NK-92 (cell line): ENCODE measurements around the gene SELENOO.

ENCODE experiments used
- DNase-seq: peaks from one replicate; lab custom pipeline; 2025; ENCODE audit not compliant: unreplicated experiment; lab: John Stamatoyannopoulos, UW

Gene SELENOO

DNA sequence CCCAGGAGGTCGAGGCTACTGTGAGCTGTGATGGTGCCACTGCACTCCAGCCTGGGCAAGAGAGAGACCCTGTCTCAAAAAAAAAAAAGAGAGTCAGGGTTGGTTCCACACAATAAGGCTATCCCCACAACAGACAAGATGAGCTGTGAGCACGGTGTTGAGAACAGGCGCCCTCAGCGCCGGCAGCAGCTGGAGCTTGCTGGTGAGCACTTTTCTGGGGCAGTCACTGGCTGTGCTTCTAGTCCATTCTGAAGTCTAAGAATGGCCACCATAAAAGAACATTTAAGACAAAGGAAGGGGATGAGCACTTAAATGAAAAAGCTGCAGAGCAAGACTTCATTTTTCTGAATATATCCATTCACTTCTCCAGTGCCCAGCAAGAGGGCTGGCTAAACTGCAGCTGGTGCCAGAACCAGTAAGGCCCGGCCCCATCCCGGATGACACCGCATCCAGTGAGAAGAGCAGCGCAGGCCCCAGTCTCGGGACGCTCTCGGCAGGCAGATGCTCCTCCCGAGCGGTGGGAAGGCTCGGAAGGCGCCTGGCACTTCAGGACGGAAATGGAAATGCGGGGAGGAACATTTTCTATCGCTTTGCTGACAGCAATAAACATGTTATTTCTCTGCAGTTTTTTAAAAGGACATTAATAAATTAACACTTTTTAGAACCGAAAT is 31.8 kb downstream of the SELENOO start:
- DNase-seq = no peak

DNA sequence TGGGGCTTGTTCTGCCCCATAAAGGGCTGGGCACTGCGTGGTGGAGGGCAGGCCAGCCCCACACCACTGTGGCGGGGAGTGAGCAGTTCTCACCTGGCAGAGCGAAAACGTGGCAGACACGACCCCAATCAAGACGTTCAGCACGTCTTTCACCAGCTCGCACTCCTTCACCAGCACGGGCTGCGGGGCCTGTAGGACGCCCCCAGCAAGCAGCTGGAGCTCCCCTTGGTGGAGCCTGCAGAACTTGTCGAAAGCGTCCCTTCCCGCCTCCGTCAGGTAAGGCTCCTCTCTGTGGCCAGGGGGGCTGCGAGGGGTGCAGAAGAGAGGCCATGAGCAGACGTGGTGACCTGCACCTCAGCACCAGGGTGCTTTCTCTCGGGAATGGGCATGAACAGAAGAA is 32.4 kb downstream of the SELENOO start:
- DNase-seq = no peak

DNA sequence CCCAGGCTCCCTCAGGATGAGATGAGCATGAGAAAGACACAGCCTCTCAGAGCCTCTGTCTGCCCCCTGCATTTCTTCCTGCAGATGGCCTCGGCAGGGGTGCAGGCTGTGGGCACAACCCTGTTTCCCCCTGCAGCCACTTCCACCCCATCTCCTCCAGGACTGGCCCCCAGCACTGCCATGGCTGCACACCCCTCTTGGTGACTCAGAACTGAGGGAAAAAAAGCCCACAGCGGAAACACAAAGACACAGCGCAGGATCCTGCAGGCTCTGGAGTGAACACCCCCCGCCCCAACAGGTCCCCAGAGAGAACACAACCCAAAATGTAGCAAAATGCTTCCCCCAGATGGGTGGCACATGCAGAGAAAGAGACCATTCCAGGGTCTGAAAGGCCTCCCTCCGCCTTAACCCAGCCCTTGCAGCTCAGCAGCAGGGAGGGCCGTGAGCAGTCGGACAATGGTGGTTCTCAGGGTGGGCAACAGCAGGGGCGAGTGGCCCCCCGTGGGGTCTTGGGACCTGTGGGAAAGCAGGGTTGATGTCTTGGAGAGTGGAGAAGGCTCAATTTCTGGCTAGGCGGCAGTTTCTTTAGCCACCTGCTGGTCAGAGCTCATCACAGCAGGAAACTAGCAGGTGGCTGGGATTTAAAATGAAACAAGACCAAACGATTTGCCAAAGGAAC is 36.1 kb downstream of the SELENOO start:
- DNase-seq = no peak

DNA sequence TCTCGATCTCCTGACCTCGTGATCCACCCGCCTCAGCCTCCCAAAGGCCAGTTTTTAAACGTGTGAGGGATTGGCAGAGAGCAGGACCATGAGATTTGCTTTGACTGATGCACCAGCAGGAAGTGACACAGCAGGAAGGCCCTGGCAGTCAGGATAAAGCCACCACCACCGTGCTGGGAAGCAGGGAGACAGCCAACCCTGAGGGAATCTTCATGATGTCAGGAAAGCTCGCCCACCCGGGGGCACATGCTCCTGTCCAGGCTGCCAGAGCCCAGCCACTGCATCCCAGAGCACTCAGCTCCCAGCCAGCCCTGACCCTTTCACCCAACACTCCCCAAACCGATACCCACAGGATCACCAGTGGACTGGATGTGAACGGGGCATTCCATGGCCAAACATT is 37.9 kb downstream of the SELENOO start:
- no peak for DNase-seq

DNA sequence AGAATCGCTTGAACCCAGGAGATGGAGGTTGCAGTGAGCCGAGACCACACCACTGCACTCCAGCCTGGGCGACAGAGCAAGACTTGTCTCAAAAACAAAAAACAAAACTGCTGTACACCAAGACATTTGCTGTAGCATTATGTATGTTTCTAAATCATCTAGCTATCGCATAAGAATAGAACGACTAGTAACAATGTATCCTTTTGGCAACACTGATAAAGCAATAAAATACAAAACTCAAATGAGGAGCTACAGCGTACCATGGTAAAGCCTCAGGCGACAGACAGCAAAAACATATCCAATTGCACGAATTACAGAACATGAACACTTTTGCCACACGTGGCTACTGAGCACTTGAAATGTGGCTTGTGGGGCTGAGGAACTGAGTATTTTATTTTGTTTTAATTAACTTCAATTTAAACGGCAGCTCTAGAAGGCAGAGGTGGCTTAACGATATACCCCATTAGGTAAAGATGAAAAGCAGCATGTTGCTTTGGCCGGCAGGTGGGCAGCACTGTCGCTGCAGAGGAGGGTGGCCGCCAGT is 41.7 kb downstream of the SELENOO start:
- DNase-seq = no peak

DNA sequence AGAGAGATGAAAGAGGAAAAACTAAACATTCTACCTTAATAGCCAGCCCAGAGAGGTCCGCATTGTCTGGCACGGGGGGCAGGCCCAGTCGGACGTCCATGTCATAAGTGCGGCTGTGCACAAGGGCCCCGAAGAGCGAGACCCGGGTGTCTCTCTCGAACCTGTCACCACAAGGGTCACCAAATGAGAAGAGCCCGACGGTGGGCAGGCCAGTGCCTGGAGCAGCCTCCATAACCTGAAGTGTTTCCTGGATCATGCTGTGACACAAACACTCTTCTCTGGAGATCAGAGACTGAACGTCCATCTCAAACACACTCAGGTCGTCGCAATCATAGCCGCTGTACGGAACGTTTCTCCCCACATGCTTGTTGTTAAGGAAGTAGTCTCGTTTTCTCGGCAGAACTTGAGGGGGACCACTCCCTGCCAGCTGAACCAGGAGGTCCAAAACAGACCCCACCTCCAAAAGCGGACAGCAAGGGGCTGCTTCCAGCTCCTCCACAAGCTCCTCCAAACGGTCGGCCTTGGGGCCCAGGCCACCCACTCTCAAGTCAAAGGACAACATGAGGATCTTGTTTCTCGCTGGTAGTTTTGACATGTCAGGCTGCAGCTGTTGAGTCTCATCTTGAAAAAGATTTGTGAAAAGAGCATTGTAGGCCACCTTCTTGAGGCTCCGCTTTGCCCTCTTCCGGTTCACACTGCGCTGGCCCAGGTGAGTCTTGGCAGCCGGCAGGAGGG is 43.0 kb downstream of the SELENOO start:
- DNase-seq = no peak

DNA sequence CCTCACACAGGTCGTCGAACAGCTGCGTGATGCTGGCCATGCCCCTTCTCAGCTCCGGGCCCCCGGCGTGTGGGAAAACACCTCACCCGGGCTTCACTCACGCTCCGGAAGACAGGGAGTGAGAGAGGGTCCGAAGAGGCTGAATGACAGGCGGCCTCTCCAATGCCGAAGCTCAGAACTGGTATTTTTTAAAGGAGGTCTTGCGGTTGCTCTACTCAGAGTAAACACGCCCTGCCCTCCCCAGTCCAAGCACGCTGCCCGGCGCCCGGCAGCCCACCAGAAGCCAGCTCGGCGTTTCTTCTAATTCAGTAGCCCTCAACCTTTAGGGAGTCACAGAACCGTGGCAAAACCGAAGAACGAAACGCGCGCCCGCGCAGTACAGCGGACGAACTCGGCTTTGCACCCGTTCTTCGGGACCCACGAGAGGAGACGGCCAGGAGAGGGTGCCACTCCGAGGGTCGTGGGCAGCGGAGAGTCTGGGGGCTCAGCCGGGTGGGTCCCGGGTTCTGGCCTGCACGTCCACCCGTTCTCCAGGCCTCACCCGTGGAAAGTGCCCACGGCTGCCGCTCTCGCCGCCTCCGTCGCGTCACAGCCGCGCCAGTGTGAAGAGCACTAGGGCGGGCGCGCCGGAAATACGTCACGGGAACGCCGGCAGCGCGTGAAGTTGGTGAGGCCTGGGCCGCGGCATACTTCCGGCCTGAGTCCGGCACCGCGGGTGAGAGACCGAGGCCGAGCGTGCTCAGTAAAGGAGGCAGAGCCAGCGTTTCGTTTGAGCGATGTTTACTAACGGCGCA is 43.8 kb downstream of the SELENOO start, which contains the start of gene TUBGCP6:
Gene TUBGCP6, minus strand, starts transcription at position 604 of the 794 bp plus-strand sequence. Its CDS starts 564 bp downstream, at position 40.
- peak; percentile 22 for DNase-seq

DNA sequence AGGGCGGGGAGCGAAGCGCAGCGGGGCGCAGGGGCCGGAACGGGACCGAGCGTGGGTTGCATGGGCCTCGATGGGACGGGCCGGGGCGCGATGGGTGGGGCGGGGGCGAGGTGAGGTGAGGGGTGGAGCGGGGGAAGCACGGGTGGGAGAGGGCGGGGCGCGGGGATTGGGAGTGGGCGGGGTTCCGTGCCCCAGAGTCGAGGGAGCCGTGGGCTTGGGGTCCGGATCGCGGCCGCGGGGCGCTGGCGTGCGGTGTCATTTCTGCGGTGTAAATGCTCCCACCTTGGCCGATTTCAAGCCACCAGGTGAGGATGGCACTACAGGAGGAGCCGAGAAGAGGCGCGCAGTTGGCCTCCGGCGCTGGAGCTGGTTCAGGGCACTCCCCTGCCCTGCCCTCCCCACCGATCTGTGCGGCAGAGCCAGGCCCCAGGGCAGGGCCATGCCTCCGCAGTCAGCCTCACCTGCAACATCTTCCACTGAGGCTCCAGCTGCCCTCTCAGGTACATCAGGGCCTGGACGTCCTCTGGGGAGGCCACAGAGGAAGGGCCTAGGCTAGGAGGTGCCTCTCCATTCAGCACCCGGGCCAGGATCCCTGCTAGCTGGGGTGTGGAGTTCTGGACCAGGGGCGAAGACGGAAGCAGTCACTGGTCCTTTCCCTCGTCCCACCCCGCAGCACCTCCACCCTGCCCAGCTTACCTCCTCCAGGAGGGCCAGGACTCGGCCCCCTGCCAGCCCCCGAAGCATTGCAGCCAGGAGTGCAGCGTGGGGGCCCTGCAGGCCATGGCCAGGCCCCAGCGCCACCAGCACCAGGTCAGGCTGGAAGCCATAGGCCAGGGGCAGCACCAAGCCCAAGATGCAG is 44.6 kb downstream of the SELENOO start:
- DNase-seq = no peak

DNA sequence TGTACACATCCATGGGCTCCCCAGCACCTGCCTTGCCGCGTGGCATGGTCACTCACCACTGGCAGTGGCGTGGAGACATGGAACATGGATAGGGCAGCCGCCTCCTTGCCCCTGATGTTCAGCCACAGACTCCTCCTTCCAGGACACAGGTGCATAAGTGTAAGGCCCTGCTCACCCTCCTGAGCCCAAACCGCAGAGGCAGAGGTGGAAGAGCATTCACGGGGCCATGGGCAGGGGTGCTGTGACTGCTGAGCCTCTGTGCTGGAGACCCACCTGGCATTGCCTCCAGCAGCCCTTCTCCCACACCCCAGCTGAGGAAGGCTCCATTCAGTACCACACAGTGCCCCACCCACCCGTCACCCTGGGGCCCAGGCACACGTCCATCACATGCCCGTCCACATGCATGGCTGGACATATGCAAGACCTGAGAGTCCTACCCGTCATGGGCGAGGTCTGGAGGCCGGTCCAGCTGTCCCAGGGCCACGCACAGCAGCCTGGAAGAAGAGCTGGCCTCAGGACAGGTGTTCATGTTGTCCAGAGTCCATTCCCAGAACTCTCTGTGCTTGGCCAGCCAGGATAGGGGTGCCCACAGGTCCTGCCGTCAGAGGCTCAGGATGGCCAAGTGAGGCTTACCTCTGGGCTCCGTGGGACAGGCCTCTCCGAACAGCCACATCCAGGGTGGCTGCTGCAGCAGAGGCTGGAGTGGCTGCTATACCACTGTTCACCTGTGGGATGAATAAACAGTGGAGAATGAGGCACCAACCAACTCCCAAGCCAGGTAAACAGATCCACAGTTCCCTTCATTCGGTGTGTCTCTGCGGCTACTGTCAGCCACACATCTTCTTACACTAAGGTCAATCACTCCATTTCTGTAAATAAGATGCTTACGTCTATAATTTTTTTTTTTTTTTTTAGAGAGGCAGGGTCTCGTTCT is 45.7 kb downstream of the SELENOO start:
- DNase-seq = no peak

DNA sequence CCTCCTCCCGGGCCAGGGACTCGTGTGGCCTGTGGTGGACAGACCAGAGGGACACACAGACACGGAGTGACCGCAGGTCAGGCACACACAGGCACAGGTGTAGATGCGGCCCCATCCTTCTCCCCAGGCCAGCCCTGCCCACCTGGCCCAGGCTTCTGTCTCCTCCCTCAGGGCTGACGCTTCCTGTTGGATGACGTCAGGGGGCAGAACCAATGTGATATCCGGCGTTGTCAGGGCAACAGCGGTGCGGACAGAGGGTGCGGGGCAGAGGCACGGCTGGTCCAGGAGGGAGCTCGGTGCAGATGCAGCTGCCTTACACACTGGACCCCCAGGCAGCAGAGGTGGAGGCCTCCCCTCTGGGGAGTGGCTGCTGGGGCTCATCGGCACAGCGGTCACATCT is 46.9 kb downstream of the SELENOO start:
- DNase-seq = no peak

DNA sequence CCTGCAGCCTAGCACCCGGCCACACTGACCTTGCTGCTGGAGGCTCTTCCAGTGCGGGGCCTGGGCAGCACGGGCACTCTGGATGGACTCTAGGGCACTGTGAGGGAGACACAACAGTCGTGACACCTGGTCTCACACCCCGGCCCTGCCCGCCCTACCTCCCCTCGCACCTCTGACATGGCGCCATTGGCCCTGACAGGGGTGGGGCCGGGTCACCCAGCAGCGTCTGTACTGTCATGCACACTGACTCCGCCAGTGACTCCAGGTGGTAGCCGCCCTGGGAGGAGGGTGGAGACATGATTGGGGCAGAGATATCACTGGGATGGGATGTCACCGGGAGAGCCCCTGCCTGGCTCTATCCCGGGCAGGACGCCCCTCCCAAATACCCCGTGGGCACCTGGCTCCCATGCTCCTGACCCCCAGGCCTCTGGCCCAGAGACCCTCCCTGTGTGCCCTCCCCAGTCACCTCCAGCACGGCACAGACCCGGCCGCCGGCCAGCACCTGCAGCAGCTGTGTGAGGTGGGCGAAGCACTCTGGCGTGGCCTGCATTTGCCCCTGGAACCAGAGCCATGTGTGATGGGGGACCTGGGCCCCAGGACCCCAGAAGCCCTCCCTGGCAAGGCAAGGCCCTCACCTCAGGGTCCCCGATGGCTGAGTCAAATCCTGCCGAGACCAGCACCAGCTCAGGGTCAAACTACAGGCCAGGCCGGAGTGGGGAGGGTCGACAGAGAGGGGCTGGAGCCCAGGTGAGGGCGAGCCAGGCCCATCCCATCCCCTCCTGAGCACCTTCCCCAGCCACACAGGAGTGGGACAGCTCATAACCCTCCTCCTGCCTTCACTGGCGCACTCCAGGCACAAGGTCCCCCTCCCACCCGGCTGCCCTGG is 47.6 kb downstream of the SELENOO start:
- no peak for DNase-seq

DNA sequence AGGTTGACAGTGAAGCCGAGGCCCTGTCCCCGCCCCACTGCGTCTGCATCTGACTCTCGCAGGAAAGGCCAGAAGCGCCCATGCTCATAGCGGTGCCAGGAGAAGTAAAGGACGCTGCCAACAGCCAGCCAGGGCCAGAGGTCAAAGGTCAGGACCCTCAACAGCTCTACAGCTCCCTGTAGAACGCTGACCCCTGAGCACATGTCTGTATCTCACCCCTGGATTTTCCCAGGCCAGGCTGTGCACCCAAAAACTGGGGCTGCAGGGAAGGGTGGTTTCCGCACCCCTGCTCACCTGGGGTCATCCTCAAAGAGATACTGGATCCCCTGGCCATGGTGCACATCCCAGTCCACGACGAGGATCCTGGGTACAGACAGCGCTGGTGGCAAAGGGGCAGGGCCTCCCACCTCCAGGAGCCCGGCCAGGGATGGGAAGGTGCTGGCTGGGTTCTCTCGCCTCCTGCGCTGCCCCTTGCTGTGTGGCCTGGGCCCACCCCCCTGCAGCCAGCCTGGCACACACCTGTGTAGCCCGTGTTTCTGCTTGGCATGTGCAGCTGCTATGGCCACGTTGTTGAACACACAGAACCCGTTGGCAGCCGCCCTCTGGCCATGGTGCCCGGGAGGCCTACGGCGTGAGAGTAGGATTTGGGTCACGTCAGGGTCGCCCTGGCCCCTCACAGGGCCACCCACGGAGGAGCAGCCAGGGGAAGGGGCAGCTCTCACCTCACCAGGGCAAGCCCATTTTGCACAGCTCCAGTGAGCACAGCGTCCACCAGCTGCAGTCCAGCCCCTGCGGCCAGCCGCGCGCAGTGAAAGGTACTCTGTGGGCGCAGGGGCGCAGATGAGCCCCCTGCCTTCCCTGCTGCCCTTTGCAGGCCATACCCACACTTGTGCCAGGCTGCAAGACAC is 48.8 kb downstream of the SELENOO start:
- no peak for DNase-seq

DNA sequence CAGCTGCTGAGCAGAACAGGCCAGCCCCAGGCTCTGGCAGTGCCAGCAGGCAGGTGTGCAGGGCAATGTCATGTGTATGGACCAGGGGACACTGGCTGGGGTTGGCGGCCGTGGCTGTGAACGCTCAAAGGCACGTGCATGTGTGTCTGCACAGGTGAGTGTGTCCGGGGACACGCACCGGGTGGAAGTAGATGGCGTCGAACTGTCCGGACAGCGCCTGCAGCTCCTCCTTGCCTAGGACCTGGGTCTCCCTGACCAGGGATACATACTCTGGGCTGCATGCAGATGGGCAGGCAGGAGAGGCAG is 49.4 kb downstream of the SELENOO start:
- no peak for DNase-seq

DNA sequence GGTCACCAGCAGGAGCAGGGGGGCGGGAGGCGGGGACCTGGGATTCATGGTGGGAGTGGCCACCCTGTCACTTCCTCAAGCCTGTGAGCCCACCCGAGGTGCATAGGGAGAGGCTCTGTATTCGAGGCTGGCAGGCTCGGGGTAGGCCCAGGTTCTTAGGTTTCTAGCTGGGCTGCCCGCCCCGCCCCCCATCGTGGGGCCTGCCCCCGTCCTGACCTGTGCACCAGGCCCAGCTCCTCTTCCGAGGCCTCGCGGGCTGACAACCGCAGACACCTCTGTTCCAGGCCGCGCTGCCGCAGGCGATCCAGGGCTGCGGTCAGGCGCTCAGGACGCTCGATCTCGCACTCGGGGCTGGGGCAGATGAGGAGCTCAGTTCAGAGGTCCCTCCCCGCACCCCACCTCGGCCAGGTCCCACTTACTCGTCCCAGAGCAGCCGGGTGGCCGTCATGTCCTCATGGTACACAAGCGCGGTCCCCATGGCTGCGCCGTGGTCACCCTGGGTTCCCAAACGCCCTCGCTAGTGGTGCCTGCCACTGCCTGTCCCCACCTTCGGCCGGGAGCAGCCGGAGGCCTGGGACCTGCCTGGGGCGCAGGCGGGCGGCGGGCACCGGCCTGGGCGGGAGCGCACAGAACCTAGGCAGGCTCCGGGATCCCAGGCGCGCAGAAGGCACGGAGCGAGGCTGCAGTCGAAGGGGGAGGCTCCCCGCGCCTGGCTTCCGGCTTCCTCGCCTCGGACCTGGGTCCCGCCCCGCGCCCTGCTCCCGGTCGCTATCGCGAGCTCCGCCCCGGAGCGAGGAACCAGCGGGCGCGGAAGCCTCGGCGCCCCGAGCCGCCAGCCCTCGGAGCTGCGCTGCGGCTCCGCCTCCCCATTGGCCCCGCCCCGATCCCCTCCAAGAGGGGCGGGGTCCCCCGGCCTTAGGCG is 50.0 kb downstream of the SELENOO start, which contains the start of gene HDAC10:
Gene HDAC10, minus strand, starts transcription at position 711 of the 922 bp plus-strand sequence. Its CDS starts 233 bp downstream, at position 478.
- no peak for DNase-seq

DNA sequence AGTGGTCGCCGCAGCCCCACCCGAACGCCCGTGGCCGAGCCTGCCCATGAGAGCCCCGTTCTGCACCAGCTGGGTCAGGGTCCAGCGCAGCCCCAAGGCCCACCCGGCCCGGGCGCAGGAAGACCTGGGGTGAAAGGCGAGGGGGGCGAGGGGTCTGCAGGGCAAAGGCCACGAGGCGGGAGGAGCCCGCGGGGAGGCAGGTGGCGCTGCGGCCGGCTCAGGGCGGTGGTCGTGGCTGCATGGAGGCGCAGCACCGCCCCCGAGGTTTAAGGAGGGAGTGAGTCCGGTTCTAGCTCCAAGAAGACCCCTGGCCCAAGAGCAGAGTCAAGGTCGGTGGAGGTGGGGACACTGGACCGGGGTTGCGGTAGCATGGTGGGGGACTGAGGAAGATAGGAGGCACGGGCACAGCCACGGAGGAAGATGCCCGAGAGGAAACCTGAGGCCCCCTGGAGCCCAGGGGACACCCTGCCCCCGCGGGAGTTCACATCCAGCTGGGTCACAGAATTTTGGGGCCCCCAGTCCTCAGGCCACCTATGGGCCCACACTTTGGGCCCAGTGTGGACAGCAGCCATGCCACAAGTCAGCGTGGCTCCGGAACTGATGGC is 50.8 kb downstream of the SELENOO start:
- no peak for DNase-seq
